Panc1 (cell line): ENCODE measurements around the gene TINAGL1. TPM values are rescaled to one million over a fixed set of nuclear protein-coding genes. Genes with fewer than 3 reads are reported as not detected.

Experiments
- ATAC-seq: fragments of 200-7000 bp; cut with Tn5 transposase; 2 replicates; pipeline ENCODE4 v1.9.1; 2020; ENCODE audit warnings: mild to moderate bottlenecking, moderate library complexity
- BruUV-seq: library from RNA; stranded (reverse); fragments of 400-500 nt; replicated peaks from 2 replicates; lab custom pipeline; 2021; lab: Mats Ljungman, UMichigan
- CTCF ChIA-PET: fragments of 300-600 bp; sonication (Branson Sonifier 250); formaldehyde crosslinking; loops from one replicate; lab custom pipeline; 2022; ENCODE audit warnings: antibody characterized with exemption; lab: Charles Lee
- POLR2A ChIA-PET: fragments of 300-600 bp; sonication (Branson Sonifier 250); formaldehyde crosslinking; loops from one replicate; lab custom pipeline; 2022; ENCODE audit warnings: antibody characterized with exemption; lab: Charles Lee
- DNase-seq: peaks from one replicate; pipeline ENCODE4 v3.0.0-alpha.2; 2010; ENCODE audit warnings: low read depth, low spot score
- H3K27ac ChIP-seq: 2 replicates; pipeline ENCODE4 v1.5.1; 2011; ENCODE audit warnings: mild to moderate bottlenecking, low read length, inconsistent platforms
- H3K27me3 ChIP-seq: fragments of 200-500 bp; sonication (Bioruptor generic); 2 replicates; pipeline ENCODE4 v1.6.0; 2014; ENCODE audit warnings: low read length, inconsistent platforms; ENCODE audit not compliant: control insufficient read depth, insufficient read depth
- H3K36me3 ChIP-seq: fragments of 200-500 bp; sonication (Bioruptor generic); 2 replicates; pipeline ENCODE4 v1.5.1; 2014; ENCODE audit warnings: inconsistent platforms, mild to moderate bottlenecking, low read length, moderate library complexity; ENCODE audit not compliant: control insufficient read depth, insufficient read depth
- H3K4me1 ChIP-seq: 2 replicates; pipeline ENCODE4 v1.5.1; 2011; ENCODE audit warnings: inconsistent platforms, mild to moderate bottlenecking, low read length, moderate library complexity; ENCODE audit not compliant: control insufficient read depth, insufficient read depth
- H3K4me3 ChIP-seq, 2 experiments: 2 replicates each; pipeline ENCODE4 v1.5.1; 2011 to 2012; ENCODE audit warnings: low read depth in 2 of 2, low read length in 2 of 2, mild to moderate bottlenecking in 2 of 2, inconsistent platforms in 1 of 2, moderate library complexity in 1 of 2
- H3K9me3 ChIP-seq: fragments of 200-500 bp; sonication (Bioruptor generic); 2 replicates; pipeline ENCODE4 v1.5.1; 2014; ENCODE audit warnings: low read depth, mild to moderate bottlenecking, inconsistent platforms, low read length, moderate library complexity; ENCODE audit not compliant: control insufficient read depth, insufficient read depth
- CTCF ChIP-seq: fragments of 450-650 bp; IDR thresholded peaks from 2 replicates; pipeline ENCODE4 v1.5.1; 2017; ENCODE audit warnings: mild to moderate bottlenecking
- REST ChIP-seq, 2 experiments: IDR thresholded peaks; 2 replicates each; pipeline ENCODE4 v1.6.1; 2011 to 2012; ENCODE audit warnings: low read depth in 2 of 2, control low read depth in 1 of 2, low read length in 1 of 2, mild to moderate bottlenecking in 1 of 2, moderate library complexity in 1 of 2; ENCODE audit not compliant: insufficient read depth in 1 of 2
- SIN3A ChIP-seq: IDR thresholded peaks from 2 replicates; pipeline ENCODE4 v1.6.1; 2012; ENCODE audit warnings: low read depth, mild to moderate bottlenecking, low read length, moderate library complexity, borderline replicate concordance; ENCODE audit not compliant: insufficient read depth
- TCF7L2 ChIP-seq: IDR thresholded peaks from 2 replicates; pipeline ENCODE4 v1.6.1; 2011; ENCODE audit warnings: mild to moderate bottlenecking, low read depth, low read length, inconsistent platforms
- in situ Hi-C: cut with HindIII; loops from 2 replicates; pipeline ENCODE4 v1.10.0; 2016; ENCODE audit warnings: low sequenced_read_pairs, low pct_unique_long_range_greater_than_20kb
- intact Hi-C: fragments of 100-400 bp; cut with micrococcal nuclease; formaldehyde crosslinking; loops from one replicate; pipeline ENCODE4 v1.10.0; 2022; ENCODE audit not compliant: unreplicated experiment
- total RNA-seq: library from RNA; stranded (reverse); gene quantifications from one replicate; pipeline ENCODE4 v1.2.1, GENCODE V29; 2021; ENCODE audit not compliant: unreplicated experiment

Gene TINAGL1
- total RNA-seq, 1 experiment from 2014 or later: 6.1 TPM

- in situ Hi-C loops: no loop called here
- ATAC-seq (peak; percentile 75), DNase-seq (no peak)
- Histone ChIP-seq H3K4me3 (no peak overlapping the region), H3K9me3 (no peaks in the 10 kb centered on the region), H3K36me3 (no peaks in the 10 kb centered on the region), H3K4me1 (peaks cover 33% of the 10 kb centered on the region), H3K27ac (peak overlapping the region; percentile 71), H3K27me3 (no peaks in the 10 kb centered on the region)
- ChIA-PET POLR2A (interaction anchor here (0.6 kb wide), 1 partner anchor 57 kb away, joined by 11 read pairs; the partner anchor contains the start of gene PEF1), CTCF (interaction anchor here (0.7 kb wide), 1 partner anchor 21 kb away, joined by 3 read pairs; no protein-coding TSS in a partner anchor)
- TF ChIP-seq CTCF (peak; percentile 91), TCF7L2 (no peak)
- intact Hi-C loops: no loop called here
- no TSS peak for BruUV-seq
These were observed 11.6 kb downstream of the TINAGL1 start for GRCh38 chr1:31587720-31588423.

- ATAC-seq: peak; percentile 53
- CTCF ChIA-PET: interaction anchor here (0.7 to 1.0 kb wide), 3 partner anchors 20 to 116 kb away, joined by 3 to 4 read pairs (median 4); no protein-coding TSS in a partner anchor
- H3K36me3 ChIP-seq: no peaks in the 10 kb centered on the region
- intact Hi-C loops: no loop called here
- no peaks in the 10 kb centered on the region for H3K27me3 ChIP-seq
- H3K9me3 ChIP-seq: no peaks in the 10 kb centered on the region
- POLR2A ChIA-PET: interaction anchor here (0.6 kb wide), 1 partner anchor 172 kb away, joined by 4 read pairs; no protein-coding TSS in a partner anchor
- no peak for DNase-seq
- peak overlapping the region; percentile 24 for H3K4me3 ChIP-seq
- no TSS peak for BruUV-seq
- TF ChIP-seq SIN3A (no peak), REST (IDR thresholded peaks at IDR 0.05; ENCODE audit: insufficient read depth in 1 of 2, low read depth in 2 of 2, low read length in 1 of 2) (no peak), CTCF (no peak)
- peak overlapping the region; percentile 71 for H3K27ac ChIP-seq
- in situ Hi-C loops: no loop called here
- H3K4me1 ChIP-seq: peaks cover 29% of the 10 kb centered on the region
These were observed 12.6 kb downstream of the TINAGL1 start for GRCh38 chr1:31588751-31589515.
